Hepatocyte (in vitro differentiated cells): Measurements from ENCODE around the gene SETD4.

Source experiments
- CTCF ChIP-seq: fragments of 200-600 bp; sonication (generic); IDR thresholded peaks from 2 replicates; pipeline ENCODE4 v1.5.1; 2016; ENCODE audit warnings: antibody characterized with exemption, mild to moderate bottlenecking; ENCODE audit not compliant: poor library complexity
- EZH2 ChIP-seq: fragments of 200-600 bp; sonication (generic); IDR thresholded peaks from 2 replicates; pipeline ENCODE4 v1.6.1; 2016; ENCODE audit warnings: antibody characterized with exemption, mild to moderate bottlenecking, borderline replicate concordance

- TF ChIP-seq CTCF (no peak), EZH2 (no peak)
Observed at GRCh38 chr21:36024782-36025181, 35.5 kb downstream of the SETD4 start.
